ENCODE results near the gene HACL1.

- TF ChIP-seq CTCF (IDR thresholded peaks at IDR 0.05; ENCODE audit: poor library complexity) = no peak
- TF ChIP-seq EZH2 (IDR thresholded peaks at IDR 0.05; ENCODE audit: borderline replicate concordance) = no peak
These were observed 9.4 kb downstream of the HACL1 start for GRCh38 chr3:15591928-15592327.

All from hepatocyte (in vitro differentiated cells).